Gastroesophageal sphincter (tissue), 4 donors: ENCODE data around the gene PDXP. TPM values are rescaled to one million over a fixed set of nuclear protein-coding genes. Genes with fewer than 3 reads are reported as not detected.

ENCODE experiments used
- ATAC-seq: fragments of 150-250 bp; one replicate; pipeline ENCODE4 v1.9.1; 2016; ENCODE audit warnings: mild to moderate bottlenecking, moderate library complexity
- H3K27ac ChIP-seq, 4 donors: fragments of 200-600 bp; sonication (generic) in 3 of 4; 1 replicate in 3 of 4; 2 replicates in 1 of 4; pipeline ENCODE4 v1.5.1; 2016 to 2019
- H3K27me3 ChIP-seq: fragments of 200-600 bp; sonication (generic); one replicate; pipeline ENCODE4 v1.5.1; 2019
- H3K36me3 ChIP-seq, 2 donors: fragments of 200-600 bp; sonication (generic); one replicate each; pipeline ENCODE4 v1.5.1; 2019; ENCODE audit warnings: control low read depth in 1 of 2
- H3K4me1 ChIP-seq, 3 donors: fragments of 200-600 bp; sonication (generic); 1 replicate in 2 of 3; 2 replicates in 1 of 3; pipeline ENCODE4 v1.5.1; 2016 to 2019; ENCODE audit warnings: control low read depth in 2 of 3
- H3K4me3 ChIP-seq, 2 donors: fragments of 200-600 bp; sonication (generic); one replicate each; pipeline ENCODE4 v1.5.1; 2019; ENCODE audit warnings: mild to moderate bottlenecking in 1 of 2, moderate library complexity in 1 of 2
- H3K9me3 ChIP-seq, 3 donors: fragments of 200-600 bp; sonication (generic); one replicate each; pipeline ENCODE4 v1.5.1; 2017 to 2019; ENCODE audit warnings: control low read depth in 2 of 3
- CTCF ChIP-seq, 4 experiments: fragments of 200-600 bp in 2 of 4; fragments of 450-650 bp in 2 of 4; sonication (generic) in 1 of 4; IDR thresholded peaks; one replicate each; pipeline ENCODE4 v1.5.1; 2017 to 2019; ENCODE audit warnings: antibody characterized with exemption in 4 of 4, mild to moderate bottlenecking in 2 of 4, moderate library complexity in 2 of 4
- EP300 ChIP-seq: sonication (generic); formaldehyde crosslinking; IDR thresholded peaks from one replicate; pipeline ENCODE4 v1.6.1; 2017; ENCODE audit warnings: antibody characterized with exemption, mild to moderate bottlenecking
- POLR2A ChIP-seq, 2 donors: fragments of 450-650 bp; IDR thresholded peaks; one replicate each; pipeline ENCODE4 v1.6.1; 2017; ENCODE audit warnings: antibody characterized with exemption in 2 of 2, mild to moderate bottlenecking in 2 of 2, moderate library complexity in 1 of 2
- POLR2AphosphoS5 ChIP-seq: sonication (generic); formaldehyde crosslinking; IDR thresholded peaks from one replicate; pipeline ENCODE4 v1.6.1; 2017; ENCODE audit warnings: antibody characterized with exemption
- WGBS, 2 donors: methylation state at CpG; one replicate each; pipeline ENCODE4 v1.1.5; 2018; ENCODE audit warnings: low coverage in 1 of 2; 5-methylcytosine and 5-hydroxymethylcytosine counted together
- total RNA-seq, 4 donors: library from RNA; depleted of rRNA; stranded (reverse); fragments of >200 nt; gene quantifications; one replicate each; pipeline ENCODE4 v1.1.0, GENCODE V29; 2016

Gene PDXP
- total RNA-seq, 4 donors from 2014 or later = 9.2 to 19.3 (median 17.2) TPM

- H3K36me3 ChIP-seq = peaks cover 0 to 58% of the 10 kb centered on the region in 2 donors
- 90% methylated on average over 5 of the region's 19 CpGs; no CpG with 5 or more reads in 1 of the 2 donors for WGBS, 2 donors
- ATAC-seq = no peak
- no peaks in the 10 kb centered on the region for H3K27me3 ChIP-seq
- TF ChIP-seq CTCF (IDR thresholded peaks at IDR 0.05) = no peak
- no peak for TF ChIP-seq POLR2AphosphoS5
- TF ChIP-seq POLR2A (IDR thresholded peaks at IDR 0.05) = no peak
- no peak for TF ChIP-seq EP300
- peaks cover 0 to 55% (median 40%) of the 10 kb centered on the region in 3 donors for H3K4me1 ChIP-seq
- H3K27ac ChIP-seq = peak overlapping the region in 2 of 4 donors; percentile 79 to 85
- H3K9me3 ChIP-seq = no peaks in the 10 kb centered on the region
- no peak overlapping the region for H3K4me3 ChIP-seq
Measured at GRCh38 chr22:37631448-37632173, 26.9 kb upstream of the PDXP start.

- ATAC-seq = no peak
- Histone ChIP-seq H3K4me3 (no peak overlapping the region), H3K36me3 (peaks cover 0 to 57% of the 10 kb centered on the region in 2 donors), H3K27me3 (no peaks in the 10 kb centered on the region), H3K27ac (peak overlapping the region in 3 of 4 donors; percentile 79 to 85 (median 80)), H3K9me3 (no peaks in the 10 kb centered on the region), H3K4me1 (peaks cover 0 to 52% (median 32%) of the 10 kb centered on the region in 3 donors)
- 83% methylated on average over 1 of the region's 14 CpGs; no CpG with 5 or more reads in 1 of the 2 donors for WGBS, 2 donors
- TF ChIP-seq POLR2A (IDR thresholded peaks at IDR 0.05) (no peak), EP300 (no peak), CTCF (IDR thresholded peaks at IDR 0.05) (no peak), POLR2AphosphoS5 (no peak)
Measured at GRCh38 chr22:37632174-37633088, 26.1 kb upstream of the PDXP start.

GRCh38 chr22:37633089-37633624 is 25.4 kb upstream of the PDXP start:
- Histone ChIP-seq H3K4me1 (peaks cover 0 to 48% (median 28%) of the 10 kb centered on the region in 3 donors), H3K9me3 (no peaks in the 10 kb centered on the region), H3K4me3 (no peak overlapping the region), H3K27me3 (no peaks in the 10 kb centered on the region), H3K27ac (peak overlapping the region; percentile 32 to 85 (median 80)), H3K36me3 (peaks cover 0 to 49% of the 10 kb centered on the region in 2 donors)
- no peak for ATAC-seq
- 70% methylated on average over 2 of the region's 11 CpGs; no CpG with 5 or more reads in 1 of the 2 donors for WGBS, 2 donors
- TF ChIP-seq CTCF (IDR thresholded peaks at IDR 0.05) = no peak
- no peak for TF ChIP-seq EP300
- no peak for TF ChIP-seq POLR2A (IDR thresholded peaks at IDR 0.05)
- no peak for TF ChIP-seq POLR2AphosphoS5

GRCh38 chr22:37633625-37634416 is 24.7 kb upstream of the PDXP start:
- TF ChIP-seq CTCF (IDR thresholded peaks at IDR 0.05) (peak in 3 of 4 experiments; percentile 19 to 24 (median 19)), POLR2A (IDR thresholded peaks at IDR 0.05) (peak; percentile 19 to 20), EP300 (no peak)
- peak overlapping the region in 1 of 2 donors; percentile 29 for H3K4me3 ChIP-seq
- no peaks in the 10 kb centered on the region for H3K9me3 ChIP-seq
- ATAC-seq = peak; percentile 89
- H3K27ac ChIP-seq = peak overlapping the region; percentile 9 to 85 (median 80)
- peaks cover under 1% of the 10 kb centered on the region for H3K27me3 ChIP-seq
- WGBS, 2 donors = 0 to 4% methylated on average over 2 to 4 of the region's 24 CpGs
- peaks cover 0 to 43% of the 10 kb centered on the region in 2 donors for H3K36me3 ChIP-seq
- peaks cover 0 to 53% (median 32%) of the 10 kb centered on the region in 3 donors for H3K4me1 ChIP-seq
